Iris pigment epithelial cell (primary cell): ENCODE measurements around the gene OSBP2.
"Not testable (repeated sequence)": the region's sequence is repeated elsewhere in the genome, so short reads cannot be mapped to it uniquely, and the experiment has no call there.

ENCODE experiments used
- DNase-seq: peaks from one replicate; pipeline ENCODE4 v3.0.0-alpha.2; 2011; ENCODE audit warnings: low read depth

OSBP2 gene

DNA sequence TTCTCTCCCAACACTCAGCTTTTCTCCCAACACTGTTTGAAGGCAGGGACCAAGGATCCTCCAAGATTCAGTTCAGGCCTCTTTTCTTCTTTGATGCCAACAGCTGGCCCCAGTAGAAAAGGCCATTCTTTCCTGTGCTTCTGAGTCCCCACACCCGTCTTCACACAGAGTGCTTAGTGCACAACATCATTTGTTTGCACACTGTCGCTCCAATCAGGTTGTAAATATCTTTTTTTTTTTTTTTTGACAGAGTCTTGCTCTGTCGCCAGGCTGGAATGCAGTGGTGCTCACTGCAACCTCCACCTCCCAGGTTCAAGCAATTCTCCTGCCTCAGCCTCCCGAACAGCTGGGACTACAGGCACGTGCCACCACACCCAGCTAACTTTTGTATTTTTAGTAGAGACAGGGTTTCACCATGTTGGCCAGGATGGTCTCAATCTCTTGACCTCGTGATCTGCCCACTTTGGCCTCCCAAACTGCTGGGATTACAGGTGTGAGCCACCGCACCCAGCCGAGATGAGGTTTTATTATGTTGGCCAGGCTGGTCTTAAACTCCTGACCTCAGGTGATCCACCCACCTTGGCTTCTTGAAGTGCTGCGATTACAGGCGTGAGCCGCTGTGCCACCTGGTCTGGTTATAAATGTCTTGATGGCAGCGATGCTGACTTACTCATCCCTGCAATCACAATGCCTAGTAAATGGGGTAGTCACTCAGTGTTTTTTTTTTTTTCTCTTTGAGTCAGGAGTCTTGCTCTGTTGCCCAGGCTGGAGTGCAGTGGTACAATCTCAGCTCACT is 14.6 kb upstream of the OSBP2 start:
- DNase-seq: not testable (repeated sequence)

DNA sequence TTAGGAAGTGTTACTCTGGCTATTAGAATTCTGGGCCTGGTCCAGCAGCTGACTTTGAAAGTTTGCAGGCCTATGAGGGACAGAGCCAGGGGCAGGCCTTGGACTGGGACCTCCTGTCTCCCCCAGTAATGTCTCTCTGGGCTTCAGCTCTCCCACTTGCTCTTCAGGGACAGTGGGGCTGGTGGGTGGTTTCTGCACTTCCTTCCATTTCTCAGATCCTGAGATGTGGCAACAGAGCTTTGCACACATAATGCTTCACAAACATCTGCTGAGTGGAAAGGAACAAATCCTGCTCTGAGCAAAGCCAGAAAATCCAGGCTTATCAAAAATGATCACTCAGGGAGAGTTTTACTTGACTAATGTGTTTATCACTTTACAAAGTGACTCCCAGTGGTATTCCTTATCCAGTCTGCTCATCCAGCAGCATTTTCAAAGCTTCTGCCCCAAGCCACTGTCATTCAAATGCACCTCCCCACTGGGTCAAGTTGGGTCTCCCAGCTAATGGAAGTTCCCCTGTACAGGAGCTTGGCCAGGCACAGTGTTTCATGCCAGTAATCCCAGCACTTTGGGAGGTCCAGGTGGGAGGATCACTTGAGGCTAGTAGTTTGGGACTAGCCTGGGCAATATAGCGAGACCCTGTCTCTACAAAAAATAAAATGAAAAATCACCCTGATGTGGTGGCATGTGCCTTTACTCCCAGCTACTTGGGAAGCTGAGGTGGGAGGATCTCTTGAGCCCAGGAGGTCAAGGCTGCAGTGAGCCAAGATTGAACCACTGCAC is 13.5 kb upstream of the OSBP2 start:
- DNase-seq: no peak

DNA sequence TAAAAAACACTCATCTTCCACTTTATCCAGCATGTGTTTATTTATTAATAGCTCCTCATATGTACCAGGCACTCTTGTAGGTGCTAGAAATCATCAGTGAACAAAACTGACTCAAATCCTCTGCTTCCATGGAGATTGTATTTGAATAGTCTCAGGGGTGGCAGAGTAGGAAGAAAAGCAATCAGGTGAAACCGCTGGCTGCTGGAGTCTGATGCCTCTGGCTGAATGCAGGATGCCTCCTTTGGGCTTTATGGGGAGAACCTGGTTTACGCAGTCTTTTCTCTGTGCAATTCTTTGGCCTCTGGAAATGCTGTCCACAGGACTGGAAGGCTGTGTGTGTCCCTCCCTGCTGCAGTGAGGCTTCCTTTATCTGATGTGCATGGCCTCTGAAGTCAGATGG is 12.8 kb upstream of the OSBP2 start:
- DNase-seq: no peak

DNA sequence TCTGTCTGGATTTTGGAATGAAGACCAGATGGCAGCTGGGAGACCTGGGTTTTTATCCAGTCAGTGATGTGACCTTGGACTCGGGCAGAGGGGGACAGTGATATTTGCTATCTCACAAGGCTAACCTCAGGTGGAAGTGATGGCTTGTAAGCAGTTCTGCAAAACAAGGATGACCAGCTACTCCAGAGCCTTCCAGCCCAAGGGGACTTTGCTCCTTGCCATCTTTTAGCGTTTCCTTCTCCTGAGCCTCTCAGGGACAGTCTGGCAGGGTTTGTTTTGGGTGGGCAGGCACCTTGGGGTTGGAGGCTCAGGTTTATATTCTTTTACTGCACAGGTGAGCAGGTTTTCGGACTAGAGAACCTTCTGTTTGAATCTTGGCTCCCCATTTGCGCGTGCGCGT is 9.5 kb upstream of the OSBP2 start:
- DNase-seq: no peak

- no peak for DNase-seq
Measured at GRCh38 chr22:30687358-30687757, 7.3 kb upstream of the OSBP2 start.

DNA sequence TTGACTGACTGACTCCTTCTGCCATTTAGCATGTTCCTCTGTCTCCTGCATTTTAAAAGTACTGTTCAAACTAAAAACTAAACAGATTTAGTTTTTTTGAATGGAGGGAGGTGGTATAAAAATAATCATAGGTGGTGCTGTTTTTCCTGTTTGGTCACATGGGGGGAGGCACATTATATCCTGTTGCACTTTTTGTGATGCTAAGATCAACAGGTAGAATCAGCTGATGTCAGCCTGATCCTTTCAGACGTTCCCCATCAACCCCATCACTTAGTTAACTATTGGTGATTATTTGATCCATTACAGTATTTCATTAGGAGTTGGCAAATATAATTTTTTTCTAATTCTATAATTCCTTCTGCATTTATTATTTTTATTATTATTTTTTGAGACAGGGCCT is 5.1 kb upstream of the OSBP2 start:
- no peak for DNase-seq

DNA sequence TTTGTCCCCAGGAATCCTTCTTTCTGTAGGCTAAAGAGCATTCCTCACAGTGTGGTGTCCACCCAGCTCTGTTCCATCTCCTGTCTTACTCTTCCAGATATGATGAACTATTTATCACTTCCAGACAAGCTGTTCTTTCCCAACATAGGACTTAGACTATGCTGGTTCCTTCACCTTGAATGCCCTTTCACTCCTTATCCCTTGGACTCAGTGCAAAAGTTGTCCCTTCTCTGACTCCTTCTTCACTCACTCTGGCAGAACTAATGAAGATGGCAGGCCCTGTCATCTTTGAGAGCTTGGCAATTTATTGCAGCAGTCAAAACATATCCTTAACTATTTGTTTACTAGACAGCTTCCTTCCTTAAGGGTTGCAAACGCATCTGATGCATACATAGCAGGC is 3.5 kb upstream of the OSBP2 start:
- DNase-seq: no peak

DNA sequence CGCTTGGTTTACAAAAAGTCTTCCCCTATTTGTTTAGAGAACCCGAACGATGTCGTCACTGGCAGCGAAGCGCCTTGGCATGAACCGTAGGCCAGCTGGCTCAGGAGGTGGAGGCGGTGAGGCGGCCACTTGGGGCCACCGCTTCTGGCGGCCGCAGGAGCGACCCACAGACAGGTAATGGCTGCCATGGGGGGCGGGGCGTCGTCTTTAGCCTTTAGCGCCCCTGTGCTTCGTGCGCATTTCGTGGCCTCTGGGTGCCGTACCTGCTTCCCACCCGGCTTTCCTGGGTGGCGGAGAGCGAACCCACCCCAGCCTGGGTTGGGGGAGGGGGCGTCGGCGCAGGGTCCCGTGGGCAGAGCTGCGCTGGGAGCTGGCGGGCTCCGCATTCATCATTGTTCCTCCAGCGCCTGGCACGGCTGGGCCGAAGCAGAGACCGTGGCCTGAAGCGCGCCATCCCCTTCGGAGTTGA is 469 bp upstream of the OSBP2 start:
- no peak for DNase-seq

DNA sequence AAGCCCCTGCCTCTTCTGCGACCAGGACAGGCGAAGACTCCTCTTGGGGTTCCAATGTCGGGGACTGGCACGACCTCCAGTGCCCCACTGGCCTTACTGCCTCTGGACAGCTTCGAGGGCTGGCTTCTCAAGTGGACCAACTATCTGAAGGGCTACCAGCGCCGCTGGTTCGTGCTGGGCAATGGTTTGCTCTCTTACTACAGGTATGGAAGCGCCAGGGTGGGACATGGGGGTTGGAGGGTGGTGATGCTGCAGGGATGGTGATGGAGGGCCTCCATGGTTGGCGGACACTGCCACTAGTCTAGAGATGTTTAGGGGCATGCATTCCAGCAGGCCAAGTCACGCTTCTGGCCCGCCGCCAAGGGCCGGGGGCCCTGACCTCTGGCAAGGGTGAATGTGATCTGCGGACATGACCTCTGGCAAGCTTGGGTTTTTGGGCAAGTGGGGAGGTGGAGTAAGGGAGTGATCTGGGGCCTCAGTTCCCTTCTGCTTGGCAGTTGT is 727 bp downstream of the OSBP2 start:
- no peak for DNase-seq

DNA sequence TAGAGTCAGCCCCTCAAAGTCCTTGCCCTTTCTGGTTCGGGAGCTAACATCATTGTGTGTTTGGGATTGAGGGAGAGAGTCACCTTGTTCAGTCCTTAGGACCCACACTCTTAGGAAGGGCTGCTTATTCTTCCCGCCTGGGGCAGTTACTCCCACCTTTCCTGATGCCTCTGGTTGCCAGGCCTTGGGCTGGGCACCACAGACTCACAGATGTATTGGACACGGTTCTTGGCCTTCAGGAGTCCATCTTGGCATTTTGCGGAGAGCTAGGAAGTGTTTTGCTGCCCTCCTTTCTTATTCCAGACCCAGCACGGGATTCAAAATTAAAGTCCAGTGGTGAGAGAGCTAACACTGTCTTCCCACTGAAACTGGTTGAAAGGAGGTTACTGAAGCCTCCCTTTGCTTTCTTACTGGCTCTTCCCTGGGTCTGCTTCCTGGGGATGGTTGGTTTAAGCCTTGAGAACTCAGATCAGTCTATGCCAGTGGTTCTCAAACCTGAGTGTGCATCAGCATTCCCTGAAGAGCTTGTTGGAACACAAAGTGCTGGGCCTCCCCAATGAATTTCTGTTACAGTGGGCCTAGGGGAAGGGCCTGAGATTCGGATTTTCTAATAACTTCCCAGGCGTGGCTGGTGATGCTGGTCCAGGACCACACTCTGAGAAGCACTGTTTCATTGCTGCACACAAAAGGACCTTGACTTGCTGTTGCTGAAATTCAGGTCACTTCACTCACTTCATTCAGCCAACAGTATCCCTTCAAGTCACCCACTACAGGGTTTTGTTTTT is 1.4 kb downstream of the OSBP2 start:
- DNase-seq: no peak

GRCh38 chr22:30697975-30698374 is 3.3 kb downstream of the OSBP2 start:
- no peak for DNase-seq

DNA sequence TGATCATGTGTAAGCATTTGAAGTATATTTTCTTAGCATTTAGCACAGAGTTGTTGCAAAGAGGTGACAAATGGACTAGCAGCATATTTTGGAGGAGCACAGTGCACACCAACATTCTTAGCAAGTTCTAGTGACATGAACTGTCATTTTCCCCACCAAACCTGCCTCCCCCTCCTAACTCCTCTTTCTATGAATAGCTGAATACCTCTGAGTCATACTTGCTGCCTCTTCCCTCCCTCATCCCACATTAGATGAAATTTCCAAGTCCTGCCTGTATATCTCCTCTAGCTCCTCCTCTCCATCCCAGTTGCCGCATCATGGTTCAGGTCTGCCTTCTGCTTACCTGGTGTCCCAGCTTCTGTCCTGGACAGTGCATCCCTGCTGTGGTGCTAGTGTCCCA is 7.2 kb downstream of the OSBP2 start:
- peak; percentile 17 for DNase-seq

- no peak for DNase-seq
Measured at GRCh38 chr22:30702856-30703255, 8.2 kb downstream of the OSBP2 start.

DNA sequence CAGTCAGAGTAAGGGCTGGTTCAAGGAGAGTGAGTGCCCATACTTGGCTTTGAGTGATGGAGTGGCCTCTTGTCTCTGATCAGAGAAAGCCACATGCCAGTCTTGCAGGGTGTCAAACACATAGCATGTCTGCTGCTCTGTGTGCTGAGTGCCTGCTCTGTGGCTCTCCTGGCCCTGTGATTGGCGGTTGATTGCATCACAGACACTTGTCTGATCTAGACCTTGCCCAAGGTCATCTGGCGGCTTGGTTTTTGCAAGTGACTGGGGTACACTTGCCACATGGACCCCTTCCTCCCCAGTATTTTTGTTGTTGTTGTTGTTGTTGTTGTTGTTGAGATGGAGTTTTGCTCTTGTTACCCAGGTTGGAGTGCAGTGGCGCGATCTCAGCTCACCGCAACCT is 10.3 kb downstream of the OSBP2 start:
- no peak for DNase-seq

GRCh38 chr22:30705710-30706651 is 11.3 kb downstream of the OSBP2 start:
- no peak for DNase-seq

DNA sequence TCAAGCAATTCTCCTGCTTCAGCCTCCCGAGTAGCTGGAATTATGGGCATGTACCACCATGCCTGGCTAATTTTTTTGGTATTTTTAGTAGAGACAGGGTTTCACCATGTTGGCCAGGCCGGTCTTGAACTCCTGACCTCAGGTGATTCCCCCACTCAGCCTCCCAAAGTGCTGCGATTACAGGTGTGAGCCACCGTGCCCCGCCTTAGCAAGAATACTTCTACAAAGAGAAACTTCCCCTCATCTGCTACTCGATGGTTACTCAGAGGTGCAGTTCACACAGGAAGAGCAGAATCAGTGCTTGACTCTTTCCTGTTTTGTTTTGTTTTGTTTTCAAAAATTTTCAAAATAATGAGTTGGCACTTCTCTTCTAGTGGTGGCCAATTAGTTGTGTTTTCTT is 15.3 kb downstream of the OSBP2 start:
- DNase-seq: not testable (repeated sequence)

GRCh38 chr22:30712094-30712493 is 17.4 kb downstream of the OSBP2 start:
- DNase-seq: no peak

- DNase-seq: no peak
Measured at GRCh38 chr22:30714062-30714461, 19.4 kb downstream of the OSBP2 start.

GRCh38 chr22:30717331-30717921 is 22.8 kb downstream of the OSBP2 start:
- DNase-seq: peak; percentile 54

DNA sequence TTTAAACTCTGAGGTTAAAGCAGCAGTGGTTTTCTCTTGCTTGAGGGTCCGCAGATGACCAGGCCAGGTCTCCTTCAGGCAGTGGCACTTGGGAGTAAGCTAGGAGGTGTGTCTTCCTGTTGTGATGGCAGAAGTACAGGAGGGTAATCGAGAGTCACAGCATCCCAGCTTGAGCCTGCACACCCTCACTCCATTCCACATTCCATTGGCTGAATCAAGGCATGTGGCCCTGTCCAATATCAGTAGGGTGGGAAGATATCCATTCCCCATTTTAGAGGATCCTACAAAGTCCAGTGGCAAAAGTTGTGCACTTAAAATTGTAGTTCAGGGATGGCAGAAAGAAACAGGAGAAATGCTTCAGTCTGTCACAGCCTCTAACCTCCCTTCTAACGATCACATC is 23.3 kb downstream of the OSBP2 start:
- no peak for DNase-seq

GRCh38 chr22:30718491-30718890 is 23.8 kb downstream of the OSBP2 start:
- no peak for DNase-seq
